ENCODE results near the gene DNAH17. TPM values are rescaled to one million over a fixed set of nuclear protein-coding genes. Genes with fewer than 3 reads are reported as not detected.

The DNAH17 gene
- polyA plus RNA-seq, 1 of the 3 experiments (the other 2 are of a cell fraction) = not detected

DNA sequence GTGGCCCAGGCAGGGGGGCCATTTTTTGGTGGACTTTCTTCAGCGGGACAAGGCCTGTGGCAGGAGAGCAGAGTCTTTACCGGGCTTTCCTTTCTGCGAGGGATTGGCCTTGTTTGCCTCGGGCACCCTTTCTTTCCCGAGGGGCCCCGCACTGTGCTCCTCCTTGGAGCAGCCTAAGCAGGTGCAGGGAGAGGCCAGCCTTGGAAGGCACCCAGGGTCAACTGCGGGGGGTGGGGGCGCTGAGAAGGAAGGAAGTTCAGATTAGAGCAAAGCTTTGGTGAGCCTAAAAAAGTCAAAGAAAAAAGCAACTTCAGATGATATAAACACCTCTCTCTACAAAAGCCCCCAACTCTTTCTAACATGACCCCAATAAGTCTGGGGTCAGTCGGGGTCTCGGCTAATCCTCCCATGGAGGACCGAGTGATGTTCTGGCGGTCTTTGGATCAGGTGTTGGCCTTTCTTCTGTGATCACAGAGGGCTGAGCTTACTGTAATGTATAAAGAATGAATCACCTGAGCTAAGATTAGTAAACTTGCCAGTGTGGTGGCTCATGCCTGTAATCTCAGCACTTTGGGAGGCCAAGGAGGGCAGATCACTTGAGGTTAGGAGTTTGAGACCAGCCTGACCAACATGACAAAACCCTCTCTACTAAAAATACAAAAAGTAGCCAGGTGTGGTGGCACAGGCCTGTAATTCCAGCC, 135.8 kb downstream of the DNAH17 start:
- no peaks in the 10 kb centered on the region for H3K27me3 ChIP-seq (ENCODE audit: insufficient read depth)
- H2AFZ ChIP-seq (ENCODE audit: low read depth) = no peak overlapping the region
- H3K9me2 ChIP-seq = no peaks in the 10 kb centered on the region
- TF ChIP-seq RAD21 (IDR thresholded peaks at IDR 0.05; ENCODE audit: low read length) (no peak), POLR2AphosphoS5 (IDR thresholded peaks at IDR 0.05; ENCODE audit: low read depth, low read length) (no peak), RXRA (IDR thresholded peaks at IDR 0.05; ENCODE audit: borderline replicate concordance, low read depth) (no peak), GABPA (IDR thresholded peaks at IDR 0.05; ENCODE audit: low read depth) (no peak), CTCF (IDR thresholded peaks at IDR 0.05) (no peak), MEF2A (IDR thresholded peaks at IDR 0.05; ENCODE audit: borderline replicate concordance, low read depth) (no peak), ZBTB33 (IDR thresholded peaks at IDR 0.05; ENCODE audit: borderline replicate concordance, low read depth) (no peak), REST (IDR thresholded peaks at IDR 0.05; ENCODE audit: low read depth, low read length) (no peak), EP300 (IDR thresholded peaks at IDR 0.05; ENCODE audit: borderline replicate concordance in 1 of 2, low read depth in 1 of 2, low read length in 1 of 2) (no peak), RCOR1 (IDR thresholded peaks at IDR 0.05; ENCODE audit: low read length) (no peak)
- TF ChIP-seq, protein P1, sequence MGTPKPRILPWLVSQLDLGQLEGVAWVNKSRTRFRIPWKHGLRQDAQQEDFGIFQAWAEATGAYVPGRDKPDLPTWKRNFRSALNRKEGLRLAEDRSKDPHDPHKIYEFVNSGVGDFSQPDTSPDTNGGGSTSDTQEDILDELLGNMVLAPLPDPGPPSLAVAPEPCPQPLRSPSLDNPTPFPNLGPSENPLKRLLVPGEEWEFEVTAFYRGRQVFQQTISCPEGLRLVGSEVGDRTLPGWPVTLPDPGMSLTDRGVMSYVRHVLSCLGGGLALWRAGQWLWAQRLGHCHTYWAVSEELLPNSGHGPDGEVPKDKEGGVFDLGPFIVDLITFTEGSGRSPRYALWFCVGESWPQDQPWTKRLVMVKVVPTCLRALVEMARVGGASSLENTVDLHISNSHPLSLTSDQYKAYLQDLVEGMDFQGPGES (IDR thresholded peaks at IDR 0.05; ENCODE audit: low read depth, low read length) = no peak
- H3K36me3 ChIP-seq (replicated peaks in 1 of 2; ENCODE audit: control insufficient read depth in 1 of 2, insufficient read depth in 2 of 2, low read length in 1 of 2) = no peaks in the 10 kb centered on the region
- no peaks in the 10 kb centered on the region for H3K79me2 ChIP-seq (ENCODE audit: insufficient read depth)
- H3K27ac ChIP-seq (ENCODE audit: low read depth in 2 of 2, low read length in 1 of 2) = no peak overlapping the region
- no peaks in the 10 kb centered on the region for H3K9me3 ChIP-seq
- CTCF ChIA-PET = interaction anchor here (0.9 to 2.4 kb wide), 2 partner anchors 19 to 29 kb away, joined by 4 to 9 read pairs; no protein-coding TSS in a partner anchor
- POLR2A ChIA-PET = no interaction called here
- no peaks in the 10 kb centered on the region for H3F3A ChIP-seq (replicated peaks; ENCODE audit: insufficient read depth)
- H3K4me2 ChIP-seq = no peak overlapping the region
- H3K9ac ChIP-seq = no peak overlapping the region
- H4K20me1 ChIP-seq (ENCODE audit: insufficient read depth) = no peaks in the 10 kb centered on the region
- no peak overlapping the region for H3K4me3 ChIP-seq (ENCODE audit: low read depth in 2 of 2, low read length in 1 of 2)
- H3K4me1 ChIP-seq (ENCODE audit: control insufficient read depth in 1 of 2, insufficient read depth in 2 of 2, low read depth in 1 of 2, low read length in 1 of 2) = peaks cover 0 to 8% of the 10 kb centered on the region in 2 experiments; a peak in 1 of 4 replicates
- DNase-seq = no peak
- WGBS (ENCODE audit: low lambda C conversion rate) = 54% methylated on average over 10 of the region's 12 CpGs

Data from SK-N-SH (cell line).